Measurements from ENCODE around the gene NEUROG1. TPM values are rescaled to one million over a fixed set of nuclear protein-coding genes. Genes with fewer than 3 reads are reported as not detected.

The NEUROG1 gene
- total RNA-seq, 4 donors from 2014 or later = not detected

GRCh38 chr5:135508496-135509005 is 27.2 kb downstream of the NEUROG1 start:
- Histone ChIP-seq H3K4me1 (no peaks in the 10 kb centered on the region), H3K36me3 (no peaks in the 10 kb centered on the region), H3K4me3 (replicated peaks in 1 of 3) (no peak overlapping the region), H3K27ac (no peak overlapping the region), H3K27me3 (peaks cover 5% of the 10 kb centered on the region), H3K9me3 (no peaks in the 10 kb centered on the region)
- DNase-seq = no peak
- no peak for TF ChIP-seq CTCF (IDR thresholded peaks at IDR 0.05)
- TF ChIP-seq POLR2A (IDR thresholded peaks at IDR 0.05) = no peak
- intact Hi-C loops (cut with DNase I) = no loop called here
- 1 to 4% methylated on average over 15 to 16 of the region's 16 CpGs for WGBS, 2 donors

GRCh38 chr5:135505973-135506372 is 29.8 kb downstream of the NEUROG1 start:
- Histone ChIP-seq H3K4me1 (no peaks in the 10 kb centered on the region), H3K27me3 (peaks cover 5% of the 10 kb centered on the region), H3K4me3 (replicated peaks in 1 of 3) (no peak overlapping the region), H3K9me3 (no peaks in the 10 kb centered on the region), H3K27ac (no peak overlapping the region), H3K36me3 (no peaks in the 10 kb centered on the region)
- WGBS, 2 donors = 38 to 50% methylated on average over 2 of the region's 2 CpGs
- TF ChIP-seq POLR2A (IDR thresholded peaks at IDR 0.05) (no peak), CTCF (IDR thresholded peaks at IDR 0.05) (no peak)
- intact Hi-C loops (cut with DNase I) = no loop called here
- DNase-seq = no peak

- peaks cover 5% of the 10 kb centered on the region for H3K27me3 ChIP-seq
- H3K4me3 ChIP-seq (replicated peaks in 1 of 3) = no peak overlapping the region
- H3K27ac ChIP-seq = no peak overlapping the region
- TF ChIP-seq POLR2A (IDR thresholded peaks at IDR 0.05) (no peak), CTCF (IDR thresholded peaks at IDR 0.05) (no peak)
- DNase-seq = no peak
- intact Hi-C loops (cut with DNase I) = no loop called here
- H3K9me3 ChIP-seq = no peaks in the 10 kb centered on the region
- no peaks in the 10 kb centered on the region for H3K4me1 ChIP-seq
- no peaks in the 10 kb centered on the region for H3K36me3 ChIP-seq
- 82 to 97% methylated on average over 3 of the region's 3 CpGs for WGBS, 2 donors
Observed at GRCh38 chr5:135504376-135504775, 31.4 kb downstream of the NEUROG1 start.

- DNase-seq = no peak
- TF ChIP-seq POLR2A (IDR thresholded peaks at IDR 0.05) (no peak), CTCF (IDR thresholded peaks at IDR 0.05) (no peak)
- no peak overlapping the region for H3K4me3 ChIP-seq (replicated peaks in 1 of 3)
- intact Hi-C loops (cut with DNase I) = no loop called here
- no peak overlapping the region for H3K27ac ChIP-seq
- no peaks in the 10 kb centered on the region for H3K9me3 ChIP-seq
- H3K27me3 ChIP-seq = peaks cover 5% of the 10 kb centered on the region
- WGBS, 2 donors = 68 to 69% methylated on average over 4 of the region's 4 CpGs
- H3K36me3 ChIP-seq = no peaks in the 10 kb centered on the region
- H3K4me1 ChIP-seq = no peaks in the 10 kb centered on the region
Observed at GRCh38 chr5:135503871-135504270, 31.9 kb downstream of the NEUROG1 start.

- DNase-seq = no peak
- Histone ChIP-seq H3K4me1 (no peaks in the 10 kb centered on the region), H3K36me3 (no peaks in the 10 kb centered on the region), H3K4me3 (replicated peaks in 1 of 3) (no peak overlapping the region), H3K27me3 (peaks cover 5% of the 10 kb centered on the region), H3K9me3 (no peaks in the 10 kb centered on the region), H3K27ac (no peak overlapping the region)
- no peak for TF ChIP-seq CTCF (IDR thresholded peaks at IDR 0.05)
- TF ChIP-seq POLR2A (IDR thresholded peaks at IDR 0.05) = no peak
- 80 to 85% methylated on average over 8 of the region's 8 CpGs for WGBS, 2 donors
- intact Hi-C loops (cut with DNase I) = no loop called here
Observed at GRCh38 chr5:135502836-135503520, 32.8 kb downstream of the NEUROG1 start.

Measured in thyroid gland (tissue), 4 donors.